ENCODE data around the gene AFF4.

DNA sequence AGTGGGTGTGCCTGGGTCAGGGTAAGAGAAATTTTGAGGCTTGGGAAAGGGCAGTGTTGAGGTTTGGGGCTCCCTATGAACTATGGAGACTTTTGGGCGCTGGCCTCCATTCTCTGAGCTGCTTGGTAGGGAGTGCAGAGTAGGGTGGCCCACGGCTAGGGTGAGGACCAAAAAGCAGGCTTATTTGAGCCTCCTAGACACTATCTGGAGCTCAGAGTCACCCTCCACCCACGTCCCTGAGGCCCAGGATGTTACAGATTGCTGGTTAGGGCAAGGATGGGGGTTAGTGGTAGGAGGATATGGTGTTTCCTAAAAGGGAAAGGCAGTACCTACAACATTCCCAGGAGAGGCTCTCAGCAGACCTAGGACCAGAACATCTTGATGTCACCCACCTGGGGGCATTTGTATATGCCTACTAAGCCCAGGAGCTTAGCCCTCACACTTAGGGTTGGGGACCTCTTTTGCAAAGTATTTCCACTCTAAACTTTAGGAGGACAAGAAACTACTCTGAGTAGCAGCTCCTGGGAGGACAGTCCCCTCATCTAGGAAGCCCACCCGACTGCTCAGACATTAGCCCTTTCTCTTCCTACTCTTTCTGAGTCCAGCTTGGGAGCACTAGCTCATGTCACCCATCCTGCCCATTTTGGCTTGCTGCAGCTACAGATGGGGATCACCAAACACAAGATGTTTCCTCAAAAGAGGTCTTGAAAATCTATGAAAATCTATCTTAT is 135.3 kb downstream of the AFF4 start:
- TF ChIP-seq, protein P1, sequence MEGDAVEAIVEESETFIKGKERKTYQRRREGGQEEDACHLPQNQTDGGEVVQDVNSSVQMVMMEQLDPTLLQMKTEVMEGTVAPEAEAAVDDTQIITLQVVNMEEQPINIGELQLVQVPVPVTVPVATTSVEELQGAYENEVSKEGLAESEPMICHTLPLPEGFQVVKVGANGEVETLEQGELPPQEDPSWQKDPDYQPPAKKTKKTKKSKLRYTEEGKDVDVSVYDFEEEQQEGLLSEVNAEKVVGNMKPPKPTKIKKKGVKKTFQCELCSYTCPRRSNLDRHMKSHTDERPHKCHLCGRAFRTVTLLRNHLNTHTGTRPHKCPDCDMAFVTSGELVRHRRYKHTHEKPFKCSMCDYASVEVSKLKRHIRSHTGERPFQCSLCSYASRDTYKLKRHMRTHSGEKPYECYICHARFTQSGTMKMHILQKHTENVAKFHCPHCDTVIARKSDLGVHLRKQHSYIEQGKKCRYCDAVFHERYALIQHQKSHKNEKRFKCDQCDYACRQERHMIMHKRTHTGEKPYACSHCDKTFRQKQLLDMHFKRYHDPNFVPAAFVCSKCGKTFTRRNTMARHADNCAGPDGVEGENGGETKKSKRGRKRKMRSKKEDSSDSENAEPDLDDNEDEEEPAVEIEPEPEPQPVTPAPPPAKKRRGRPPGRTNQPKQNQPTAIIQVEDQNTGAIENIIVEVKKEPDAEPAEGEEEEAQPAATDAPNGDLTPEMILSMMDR (IDR thresholded peaks at IDR 0.05), result no peak
- TF ChIP-seq POLR2A (IDR thresholded peaks at IDR 0.05), result no peak
